Measurements from ENCODE around the gene EMILIN2. TPM values are rescaled to one million over a fixed set of nuclear protein-coding genes. Genes with fewer than 3 reads are reported as not detected.

The EMILIN2 gene
- polyA plus RNA-seq, 2 of the 4 experiments (the other 2 are of a cell fraction): 5.4 to 7.8 TPM

GRCh38 chr18:2918761-2919550 is 72.2 kb downstream of the EMILIN2 start:
- CTCF ChIA-PET: interaction anchor here (1.2 to 1.8 kb wide), 4 partner anchors 13 to 327 kb away, joined by 3 to 9 read pairs (median 4); no protein-coding TSS in a partner anchor

GRCh38 chr18:2919600-2919999 is 72.8 kb downstream of the EMILIN2 start:
- 98% methylated on average over 5 of the region's 5 CpGs for WGBS (ENCODE audit: missing lambda C conversion rate)
- Histone ChIP-seq H3K4me3 (no peak overlapping the region), H3K4me1 (no peaks in the 10 kb centered on the region), H3K9me3 (no peaks in the 10 kb centered on the region), H3K27ac (no peak overlapping the region), H3K4me2 (no peak overlapping the region)
- FAIRE-seq (no peak), ATAC-seq (no peak), DNase-seq (ENCODE audit: low read depth in 1 of 2, low spot score in 1 of 2) (no peak)
- TF ChIP-seq CEBPB (IDR thresholded peaks at IDR 0.05) (no peak), HES2 (IDR thresholded peaks at IDR 0.05) (no peak), FOXS1 (CRISPR knock-in tag; IDR thresholded peaks at IDR 0.05) (no peak), NPAS2 (CRISPR knock-in tag; IDR thresholded peaks at IDR 0.05; ENCODE audit: borderline replicate concordance) (no peak), RNF2 (IDR thresholded peaks at IDR 0.05; ENCODE audit: borderline replicate concordance, low read depth) (no peak), JUN (IDR thresholded peaks at IDR 0.05) (no peak), HDAC2 (IDR thresholded peaks at IDR 0.05) (no peak), CHD2 (IDR thresholded peaks at IDR 0.05; ENCODE audit: low read length, partially characterized antibody) (no peak), MAZ (IDR thresholded peaks at IDR 0.05; ENCODE audit: borderline replicate concordance, low read depth, low read length) (no peak), TP53 (CRISPR knock-in tag; IDR thresholded peaks at IDR 0.05) (no peak)
- TF ChIP-seq, protein P1, sequence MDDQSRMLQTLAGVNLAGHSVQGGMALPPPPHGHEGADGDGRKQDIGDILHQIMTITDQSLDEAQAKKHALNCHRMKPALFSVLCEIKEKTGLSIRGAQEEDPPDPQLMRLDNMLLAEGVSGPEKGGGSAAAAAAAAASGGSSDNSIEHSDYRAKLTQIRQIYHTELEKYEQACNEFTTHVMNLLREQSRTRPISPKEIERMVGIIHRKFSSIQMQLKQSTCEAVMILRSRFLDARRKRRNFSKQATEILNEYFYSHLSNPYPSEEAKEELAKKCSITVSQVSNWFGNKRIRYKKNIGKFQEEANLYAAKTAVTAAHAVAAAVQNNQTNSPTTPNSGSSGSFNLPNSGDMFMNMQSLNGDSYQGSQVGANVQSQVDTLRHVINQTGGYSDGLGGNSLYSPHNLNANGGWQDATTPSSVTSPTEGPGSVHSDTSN (IDR thresholded peaks at IDR 0.05): no peak
- CTCF ChIA-PET: interaction anchor here (1.2 to 1.8 kb wide), 4 partner anchors 12 to 326 kb away, joined by 3 to 9 read pairs (median 4); no protein-coding TSS in a partner anchor
- POLR2A ChIA-PET: interaction anchor here (1.2 kb wide), 1 partner anchor 327 kb away, joined by 4 read pairs; no protein-coding TSS in a partner anchor

More at GRCh38 chr18:2918761-2919550, 72.2 kb downstream of the EMILIN2 start:
- Histone ChIP-seq H3K4me3 (no peak overlapping the region), H3K4me2 (no peak overlapping the region), H3K9me3 (no peaks in the 10 kb centered on the region), H3K4me1 (no peaks in the 10 kb centered on the region), H3K27ac (no peak overlapping the region)
- no peak for TF ChIP-seq HOXB5 (CRISPR knock-in tag; IDR thresholded peaks at IDR 0.05)
- no peak for TF ChIP-seq RARB (CRISPR knock-in tag; IDR thresholded peaks at IDR 0.05)
- TF ChIP-seq HES2 (IDR thresholded peaks at IDR 0.05): no peak
- TF ChIP-seq EHMT2 (IDR thresholded peaks at IDR 0.05; ENCODE audit: low read depth): no peak
- no peak for TF ChIP-seq HOXA7 (CRISPR knock-in tag; IDR thresholded peaks at IDR 0.05)
- TF ChIP-seq HEYL (CRISPR knock-in tag; IDR thresholded peaks at IDR 0.05): no peak
- TF ChIP-seq FOSL2 (IDR thresholded peaks at IDR 0.05): no peak
- TF ChIP-seq FOSL2 (CRISPR knock-in tag; IDR thresholded peaks at IDR 0.05): no peak
- TF ChIP-seq CEBPB (IDR thresholded peaks at IDR 0.05): no peak
- no peak for TF ChIP-seq EHF (CRISPR knock-in tag; IDR thresholded peaks at IDR 0.05)
- TF ChIP-seq, protein P2, sequence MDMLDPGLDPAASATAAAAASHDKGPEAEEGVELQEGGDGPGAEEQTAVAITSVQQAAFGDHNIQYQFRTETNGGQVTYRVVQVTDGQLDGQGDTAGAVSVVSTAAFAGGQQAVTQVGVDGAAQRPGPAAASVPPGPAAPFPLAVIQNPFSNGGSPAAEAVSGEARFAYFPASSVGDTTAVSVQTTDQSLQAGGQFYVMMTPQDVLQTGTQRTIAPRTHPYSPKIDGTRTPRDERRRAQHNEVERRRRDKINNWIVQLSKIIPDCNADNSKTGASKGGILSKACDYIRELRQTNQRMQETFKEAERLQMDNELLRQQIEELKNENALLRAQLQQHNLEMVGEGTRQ (IDR thresholded peaks at IDR 0.05): no peak
- TF ChIP-seq CBX2 (IDR thresholded peaks at IDR 0.05; ENCODE audit: borderline replicate concordance, low read depth): no peak
- TF ChIP-seq ZFP36 (IDR thresholded peaks at IDR 0.05; ENCODE audit: borderline replicate concordance, partially characterized antibody): no peak
- TF ChIP-seq, protein P3, sequence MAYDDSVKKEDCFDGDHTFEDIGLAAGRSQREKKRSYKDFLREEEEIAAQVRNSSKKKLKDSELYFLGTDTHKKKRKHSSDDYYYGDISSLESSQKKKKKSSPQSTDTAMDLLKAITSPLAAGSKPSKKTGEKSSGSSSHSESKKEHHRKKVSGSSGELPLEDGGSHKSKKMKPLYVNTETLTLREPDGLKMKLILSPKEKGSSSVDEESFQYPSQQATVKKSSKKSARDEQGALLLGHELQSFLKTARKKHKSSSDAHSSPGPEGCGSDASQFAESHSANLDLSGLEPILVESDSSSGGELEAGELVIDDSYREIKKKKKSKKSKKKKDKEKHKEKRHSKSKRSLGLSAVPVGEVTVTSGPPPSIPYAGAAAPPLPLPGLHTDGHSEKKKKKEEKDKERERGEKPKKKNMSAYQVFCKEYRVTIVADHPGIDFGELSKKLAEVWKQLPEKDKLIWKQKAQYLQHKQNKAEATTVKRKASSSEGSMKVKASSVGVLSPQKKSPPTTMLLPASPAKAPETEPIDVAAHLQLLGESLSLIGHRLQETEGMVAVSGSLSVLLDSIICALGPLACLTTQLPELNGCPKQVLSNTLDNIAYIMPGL (CRISPR knock-in tag; IDR thresholded peaks at IDR 0.05; ENCODE audit: borderline replicate concordance): no peak
- DNase-seq (ENCODE audit: low read depth in 1 of 2, low spot score in 1 of 2): no peak
- ATAC-seq: no peak
- WGBS (ENCODE audit: missing lambda C conversion rate): 91% methylated on average over 18 of the region's 18 CpGs
- POLR2A ChIA-PET: no interaction called here
- no peak for FAIRE-seq
